GM19463 (cell line): ENCODE data around the gene NOTCH3.

Source experiments
- ATAC-seq: cut with Tn5 transposase; IDR thresholded peaks from one replicate; pipeline ENCODE4 v1.9.1; 2021; ENCODE audit warnings: mild to moderate bottlenecking, moderate library complexity; ENCODE audit not compliant: unreplicated experiment

NOTCH3 gene

DNA sequence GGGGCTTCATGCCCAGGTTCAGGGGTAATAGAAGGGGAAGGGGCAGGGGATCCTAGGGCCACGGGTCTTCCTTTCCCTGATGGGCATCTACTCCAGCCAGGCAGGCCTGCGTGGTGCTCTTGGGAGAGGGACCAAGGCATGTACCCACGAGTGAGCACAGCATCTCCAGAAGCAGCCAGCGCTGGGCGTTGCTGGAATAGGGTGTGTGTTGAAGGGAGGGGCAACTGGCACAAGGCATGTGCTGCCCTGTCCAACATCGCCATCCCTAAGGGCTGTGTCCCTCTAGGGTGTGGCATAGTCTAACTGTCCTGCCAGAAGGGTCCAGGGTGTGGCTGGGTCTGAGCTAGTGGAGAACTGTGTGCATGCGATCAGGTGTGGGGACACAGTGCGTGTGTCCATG, 2.9 kb downstream of the NOTCH3 start:
- ATAC-seq = no peak

DNA sequence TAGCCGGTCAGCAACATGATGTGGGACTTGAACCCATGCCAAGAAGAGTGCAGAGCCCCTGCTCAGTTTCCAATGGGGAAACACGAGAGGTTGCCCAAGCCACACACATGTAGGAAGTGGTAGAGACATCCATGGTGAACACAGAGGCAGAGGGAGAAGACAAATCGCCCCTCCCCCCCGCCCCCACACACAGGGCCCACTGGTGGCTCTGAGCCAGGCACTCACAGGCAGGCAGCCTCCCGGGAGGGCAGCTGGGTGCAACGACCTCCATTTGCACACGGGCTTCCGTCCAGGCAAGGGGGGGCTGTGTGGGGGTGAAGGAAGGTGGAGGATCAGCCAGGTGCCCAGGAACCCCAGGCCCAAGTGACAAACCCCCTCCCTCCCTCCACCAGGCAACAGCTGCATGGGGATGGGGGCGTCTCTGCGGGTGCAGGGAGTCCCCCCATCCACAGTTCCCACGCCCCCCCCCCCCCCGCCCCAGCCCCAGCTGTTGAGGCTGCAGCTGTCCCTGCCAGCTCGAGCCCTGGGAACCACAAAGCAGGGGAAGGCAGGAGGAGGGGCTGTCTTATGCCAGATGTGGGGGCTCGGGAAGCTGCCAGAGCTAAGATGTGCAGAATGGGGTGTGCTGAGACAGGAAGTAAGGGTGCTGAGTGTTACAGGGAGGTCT, 3.4 kb downstream of the NOTCH3 start:
- ATAC-seq = no peak

DNA sequence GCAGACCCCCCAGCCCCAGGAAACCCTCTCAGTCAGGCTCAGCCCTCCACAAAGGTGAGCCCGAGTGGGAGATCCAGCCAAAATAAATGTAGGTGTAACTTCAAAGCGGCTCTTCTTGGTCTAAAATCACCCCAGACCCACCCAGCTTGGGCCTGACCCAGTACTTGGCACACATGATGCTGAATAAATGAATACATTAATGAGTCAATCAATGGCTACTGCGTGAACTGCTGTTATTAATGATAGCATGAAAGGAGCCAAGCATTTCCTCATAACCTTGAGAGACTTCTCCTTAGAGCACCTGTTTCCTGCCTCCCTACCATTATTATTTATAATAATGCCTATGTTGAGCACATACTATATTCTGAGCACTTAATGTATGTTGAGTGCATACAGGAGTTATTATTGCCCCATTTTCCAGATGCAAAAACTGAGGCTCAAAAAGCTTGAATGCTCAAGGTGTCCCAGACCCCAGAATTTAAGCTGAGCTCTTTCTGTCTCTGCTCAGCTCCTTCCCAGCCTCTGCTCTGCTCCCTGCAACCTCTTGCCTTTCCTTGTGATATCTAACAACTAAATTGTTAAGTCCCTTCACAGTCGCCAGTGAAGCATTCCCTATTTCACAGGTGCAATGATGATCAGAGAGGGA, 4.3 kb downstream of the NOTCH3 start:
- ATAC-seq = no peak

DNA sequence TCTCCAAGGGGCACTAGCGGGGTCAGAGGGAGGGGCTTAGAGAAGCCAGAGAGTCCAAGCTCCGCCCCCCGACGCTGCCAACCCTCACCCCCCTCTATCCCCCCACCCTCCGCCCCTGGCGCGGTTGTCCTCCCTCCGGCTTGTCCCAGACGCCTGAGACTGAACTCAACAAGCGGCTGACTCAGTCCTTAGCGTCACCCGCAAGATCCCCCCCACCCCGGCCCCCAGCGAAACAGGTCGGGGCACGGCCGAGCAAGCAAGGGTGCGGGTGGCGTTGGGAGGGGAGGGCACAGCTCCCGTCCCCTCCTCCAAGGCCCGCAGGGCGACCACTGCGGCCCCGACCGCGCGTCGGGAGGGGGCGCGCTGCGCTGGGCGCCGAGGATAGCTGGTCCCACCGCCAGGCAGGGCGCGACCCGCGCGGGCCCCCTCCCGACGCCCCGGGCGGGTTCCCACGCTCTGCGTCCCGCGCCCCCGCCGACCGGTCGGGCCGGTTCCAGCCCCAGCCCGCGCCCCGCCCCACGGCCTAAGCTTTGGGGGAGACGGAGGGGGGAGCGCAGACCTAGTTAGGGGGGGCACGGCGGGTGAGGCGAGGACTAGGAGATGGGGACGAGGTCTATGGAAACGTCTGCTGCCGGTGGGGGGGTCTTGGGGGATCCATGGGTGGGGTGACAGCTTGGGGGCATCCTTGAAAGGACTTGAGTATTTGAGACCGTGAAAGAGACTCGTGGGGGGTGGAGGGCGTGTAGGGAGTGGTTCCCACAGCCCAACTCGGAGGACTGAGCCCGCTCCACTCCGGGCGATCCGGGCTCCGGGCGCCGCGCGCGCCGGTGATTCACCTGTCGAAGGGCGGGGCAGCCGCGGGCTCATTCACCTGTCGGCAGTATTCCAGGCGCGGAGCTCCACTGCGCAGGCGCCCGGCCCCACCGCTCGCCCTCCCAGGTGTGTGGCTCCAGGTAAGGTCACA, 5.1 kb downstream of the NOTCH3 start:
- no peak for ATAC-seq

DNA sequence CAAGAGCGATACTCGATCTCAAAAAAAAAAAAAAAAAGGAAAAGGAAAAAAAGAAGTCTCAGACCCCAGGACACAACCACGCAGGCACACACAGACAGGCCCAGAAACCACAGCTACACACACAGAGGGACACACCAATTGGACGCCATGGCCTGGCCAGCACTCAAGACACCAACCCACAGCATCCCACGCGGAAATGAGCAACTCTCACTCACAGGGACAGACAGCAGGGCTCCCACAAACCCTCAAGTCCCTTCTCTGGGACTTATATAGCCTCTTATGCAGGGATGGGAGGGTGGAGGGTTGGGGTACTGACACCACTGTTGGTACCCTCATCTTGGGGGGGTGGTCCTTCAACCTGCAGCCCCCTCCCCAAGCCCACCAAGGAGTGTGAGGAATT, 5.9 kb downstream of the NOTCH3 start:
- no peak for ATAC-seq

DNA sequence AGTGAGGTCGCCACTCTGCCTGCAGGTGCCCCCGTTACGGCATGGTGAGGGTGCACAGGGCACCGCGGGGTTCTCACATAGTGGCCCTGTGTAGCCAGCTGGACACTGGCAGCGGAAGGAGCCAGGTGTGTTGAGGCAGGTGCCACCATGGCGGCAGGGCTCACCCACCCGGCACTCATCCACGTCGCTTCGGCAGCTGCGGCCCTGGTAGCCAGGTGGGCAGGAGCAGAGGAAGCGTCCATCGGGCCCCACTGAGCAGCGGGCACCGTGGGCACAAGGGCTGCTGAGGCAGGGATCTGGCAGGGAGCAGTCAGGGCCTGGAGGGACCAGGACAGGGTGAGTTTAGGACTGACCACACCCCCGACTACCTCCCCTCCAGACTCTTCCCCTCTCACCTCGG, 8.8 kb downstream of the NOTCH3 start:
- ATAC-seq = no peak

DNA sequence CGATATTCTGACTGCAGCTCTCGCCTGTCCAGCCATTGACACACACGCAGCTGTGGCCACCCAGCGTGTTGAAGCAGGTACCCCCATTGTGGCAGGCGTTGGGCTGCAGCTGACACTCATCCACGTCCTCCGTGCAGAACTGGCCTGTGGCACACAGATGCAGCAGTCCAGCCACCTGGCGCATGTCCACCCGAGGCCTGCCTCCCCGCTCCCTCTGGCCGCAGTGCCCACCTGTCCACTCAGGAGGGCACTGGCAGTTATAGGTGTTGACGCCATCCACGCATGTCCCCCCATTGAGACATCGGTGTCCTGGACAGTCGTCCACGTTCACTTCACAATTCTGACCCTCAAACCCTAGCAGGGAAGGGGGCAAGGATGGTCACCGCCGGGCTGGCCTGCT, 9.3 kb downstream of the NOTCH3 start:
- ATAC-seq = no peak

DNA sequence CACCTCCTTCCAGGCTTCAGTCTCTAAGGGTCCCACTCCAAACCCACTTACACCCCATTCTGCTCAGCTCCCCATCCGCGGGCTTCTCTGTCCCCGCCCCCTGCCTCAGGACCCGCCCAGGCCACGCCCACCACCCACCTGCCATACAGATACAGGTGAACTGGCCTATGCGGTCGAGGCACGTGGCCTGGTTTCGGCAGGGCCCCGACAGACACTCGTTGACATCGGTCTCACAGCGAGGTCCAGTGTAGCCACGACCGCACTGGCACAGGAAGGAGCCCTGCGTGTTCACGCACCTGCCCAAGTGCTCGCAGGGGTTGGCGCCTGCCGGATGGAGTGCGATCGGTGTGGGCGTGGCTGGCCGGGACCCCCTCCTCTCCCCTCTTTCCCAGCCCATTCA, 11.9 kb downstream of the NOTCH3 start:
- ATAC-seq = no peak

DNA sequence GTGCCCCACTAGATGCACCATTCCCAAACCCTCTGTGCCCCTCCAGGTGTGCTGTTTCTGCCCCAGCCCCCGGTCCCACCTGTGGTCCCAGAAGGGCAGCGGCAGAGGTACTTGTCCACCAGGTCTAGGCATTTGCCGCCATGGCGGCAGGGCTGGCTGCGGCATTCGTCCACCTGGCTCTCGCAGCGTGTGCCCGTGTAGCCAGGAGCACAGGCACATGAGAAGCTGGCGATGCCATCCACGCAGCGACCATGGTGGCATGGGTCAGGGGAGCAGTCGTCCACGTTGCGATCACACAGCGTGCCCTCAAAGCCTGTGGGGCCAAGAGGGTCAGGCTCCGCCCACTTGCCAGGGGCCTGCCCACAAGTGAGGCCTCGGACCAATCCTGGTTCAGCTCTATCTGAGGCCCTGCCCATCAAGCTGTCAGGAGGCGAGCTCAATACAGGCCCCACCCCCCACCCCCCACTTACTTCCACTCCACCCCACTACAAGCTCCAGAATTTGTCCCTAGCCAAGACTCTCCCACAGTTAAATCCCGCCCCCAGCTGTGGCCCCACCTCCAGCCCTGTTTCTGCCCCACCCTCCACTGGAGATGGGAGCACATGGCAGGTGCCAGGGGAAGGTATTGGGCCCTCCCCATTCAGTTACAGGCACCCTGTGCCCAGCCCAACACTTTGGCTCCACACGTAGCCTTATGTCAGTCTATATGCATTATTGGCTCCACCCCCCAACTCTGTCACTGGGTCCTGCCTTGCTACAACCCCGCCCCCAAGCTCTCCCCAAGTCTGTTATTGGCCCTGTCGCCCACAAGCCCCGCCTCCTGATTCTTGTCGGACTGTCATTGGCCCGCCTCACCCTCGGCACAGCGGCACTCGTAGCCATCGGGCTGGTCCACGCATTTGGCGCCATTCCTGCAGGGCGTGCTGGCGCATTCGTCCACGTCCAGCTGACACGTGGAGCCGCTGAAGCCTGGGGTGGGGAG, 13.5 kb downstream of the NOTCH3 start:
- no peak for ATAC-seq

DNA sequence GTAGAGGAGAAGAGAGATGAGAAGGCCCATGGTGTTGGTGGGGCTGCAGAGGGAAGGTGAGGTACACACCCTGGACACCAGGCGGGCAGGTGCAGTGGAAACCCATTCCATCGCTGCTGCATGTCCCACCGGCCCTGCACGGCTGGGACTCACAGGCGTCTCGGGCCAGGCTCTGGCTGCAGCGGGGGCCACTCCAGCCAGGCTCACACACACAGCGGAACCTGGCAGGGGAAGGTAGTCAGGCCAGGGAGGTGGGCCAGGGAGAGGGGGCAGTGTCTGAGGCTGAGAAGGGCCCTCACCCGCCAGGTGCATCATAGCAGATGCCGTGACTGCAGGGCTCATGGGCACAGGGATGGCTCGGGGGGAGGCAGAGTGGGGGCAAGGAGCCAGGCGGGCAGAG, 15.6 kb downstream of the NOTCH3 start:
- no peak for ATAC-seq

DNA sequence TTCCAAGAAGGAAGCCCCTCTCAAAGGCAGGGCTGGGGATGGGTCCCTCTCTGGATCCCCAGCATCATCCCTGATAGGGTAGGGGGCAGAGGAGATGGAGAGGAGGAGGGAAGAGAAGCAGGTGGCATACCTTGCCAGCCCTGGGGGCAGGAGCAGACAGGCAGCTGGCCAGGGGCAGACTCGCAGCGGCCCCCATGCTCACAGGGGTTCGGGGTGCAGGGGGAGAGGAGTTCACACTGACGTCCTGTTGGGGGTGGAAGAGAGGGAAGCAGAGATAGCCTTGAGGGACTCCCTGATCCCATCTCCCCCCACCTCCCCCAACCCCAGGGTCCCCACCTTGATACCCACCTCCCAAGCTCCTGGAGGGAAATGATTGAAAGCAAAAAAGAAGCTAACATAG, 16.0 kb downstream of the NOTCH3 start:
- no peak for ATAC-seq

DNA sequence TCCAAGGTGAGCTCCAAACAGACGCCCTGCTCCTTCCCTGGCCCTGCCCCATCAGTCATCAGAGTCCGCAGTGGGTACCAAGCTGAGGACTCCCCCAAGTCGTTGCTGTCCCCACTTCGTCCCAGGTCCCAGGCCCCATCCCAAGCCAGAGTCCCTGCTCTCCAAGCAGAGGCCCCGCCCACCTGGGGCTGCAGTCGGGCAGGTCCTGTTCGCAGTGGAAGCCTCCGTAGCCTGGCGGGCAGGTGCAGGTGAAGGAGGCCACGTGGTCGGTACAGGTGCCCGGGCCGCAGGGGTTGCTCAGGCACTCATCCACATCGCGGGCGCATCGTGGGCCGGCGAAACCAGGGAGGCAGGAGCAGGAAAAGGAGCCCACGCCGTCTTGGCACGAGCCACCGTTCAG, 19.4 kb downstream of the NOTCH3 start:
- ATAC-seq = no peak

DNA sequence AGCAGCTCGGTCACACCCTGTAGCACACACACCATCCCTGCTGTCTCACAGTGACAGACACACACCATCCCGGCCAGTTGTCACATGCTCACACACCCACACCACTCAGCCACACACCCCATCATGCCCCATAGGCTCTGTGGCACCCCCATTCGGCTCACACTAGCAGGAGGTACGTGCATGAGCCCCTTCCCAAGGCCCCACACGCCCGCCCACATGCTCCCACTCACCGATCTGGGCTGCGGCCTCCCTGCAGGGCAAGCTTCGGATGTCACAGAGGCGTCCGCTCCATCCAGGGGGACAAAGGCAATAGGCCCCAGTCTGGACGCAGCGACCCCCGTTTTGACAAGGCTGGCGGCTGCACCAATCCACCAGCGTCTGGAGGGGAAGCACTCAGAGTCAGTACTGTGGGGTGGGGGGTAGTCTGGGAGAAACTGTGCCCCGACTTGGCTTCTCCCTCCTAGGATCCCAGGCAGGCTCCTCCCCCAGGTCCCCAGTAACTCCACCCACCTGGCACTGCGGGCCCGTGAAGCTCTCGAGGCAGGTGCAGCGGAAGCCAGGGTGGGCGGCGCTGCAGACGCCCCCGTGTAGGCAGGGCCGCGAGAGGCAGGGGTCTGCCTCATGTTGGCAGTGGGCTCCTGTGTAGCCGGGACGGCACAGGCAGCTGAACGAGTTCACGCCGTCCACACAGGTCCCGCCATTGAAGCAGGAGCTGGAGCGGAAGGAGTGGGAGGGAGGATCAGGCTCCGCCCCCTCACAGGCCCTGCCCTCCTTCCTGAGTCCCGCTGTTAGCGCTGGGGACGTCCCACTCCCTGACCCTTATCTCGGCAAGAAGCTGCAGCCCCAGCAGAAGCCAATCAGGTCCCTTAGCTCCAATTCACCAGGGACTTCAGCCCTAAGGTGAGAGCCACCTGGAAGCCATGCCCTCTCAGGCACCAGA, 20.1 kb downstream of the NOTCH3 start:
- no peak for ATAC-seq

DNA sequence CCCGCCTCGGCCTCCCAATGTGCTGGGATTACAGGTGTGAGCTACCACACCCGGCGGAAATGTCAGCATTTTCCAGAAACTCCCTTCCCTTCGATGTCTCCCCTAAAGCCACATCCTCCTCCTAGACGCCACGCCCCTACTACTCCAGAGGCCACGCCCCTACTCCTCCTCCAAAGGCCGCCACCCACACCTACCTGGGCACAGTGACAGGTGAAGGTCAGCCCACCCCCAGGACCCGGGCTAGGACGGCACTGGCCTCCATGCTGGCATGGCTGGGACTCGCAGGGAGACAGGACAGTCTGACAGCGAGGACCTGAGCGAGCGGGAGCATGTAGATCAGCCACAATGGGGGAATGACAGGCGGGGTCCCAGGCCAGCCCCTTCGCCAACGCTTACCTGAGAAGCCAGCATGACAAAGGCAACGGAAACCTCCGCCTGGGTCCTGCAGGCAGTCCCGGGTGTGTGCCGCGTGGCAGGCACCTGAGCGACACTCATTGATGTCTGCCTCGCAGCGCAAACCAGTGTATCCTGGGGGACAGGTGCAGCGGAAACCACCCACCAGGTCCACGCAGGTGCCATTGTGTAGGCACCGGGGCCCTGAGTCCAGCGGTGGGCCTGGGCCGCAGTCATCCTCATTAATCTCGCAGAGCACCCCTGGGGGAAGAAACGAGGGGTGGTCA, 22.0 kb downstream of the NOTCH3 start:
- no peak for ATAC-seq

DNA sequence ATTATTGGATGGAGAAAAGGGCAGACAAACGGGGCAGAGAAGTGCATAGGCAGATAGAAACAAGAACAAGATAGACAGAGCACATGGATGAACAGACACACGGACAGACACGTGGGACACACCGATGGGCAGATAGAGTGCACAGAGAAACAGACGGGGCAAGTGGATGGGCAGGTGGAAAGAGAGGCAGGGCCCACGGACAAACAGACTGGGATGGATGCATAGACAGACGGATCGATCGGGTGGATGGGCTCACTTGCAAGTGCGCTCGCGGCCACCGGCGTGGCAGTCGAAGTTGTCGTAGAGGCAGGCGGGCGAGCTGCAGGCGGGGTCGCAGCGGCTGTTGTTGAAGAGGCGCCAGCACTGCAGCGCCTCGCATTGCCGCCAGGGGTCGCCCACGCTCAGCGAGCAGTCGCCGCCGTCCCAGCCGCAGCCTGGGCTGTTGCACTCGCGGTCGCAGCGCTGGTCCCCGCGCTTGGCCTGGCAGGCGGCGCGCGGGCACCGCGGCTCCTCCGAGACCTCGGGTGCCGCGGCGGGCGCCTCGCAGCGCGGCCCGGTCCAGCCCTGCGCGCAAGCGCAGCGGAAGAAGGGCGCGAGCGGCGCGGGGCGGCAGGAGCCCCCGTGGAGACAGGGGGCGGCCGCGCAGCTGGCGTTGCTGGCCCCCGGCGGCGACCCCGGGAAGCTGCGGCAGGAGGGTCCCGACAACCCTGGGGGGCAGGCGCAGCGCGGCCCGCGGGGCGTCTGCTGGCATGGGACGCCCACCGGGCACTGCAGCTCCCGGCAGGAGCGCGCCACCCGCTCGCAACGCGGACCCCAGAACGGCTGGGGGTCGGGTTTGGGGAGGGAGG, 23.3 kb downstream of the NOTCH3 start:
- no peak for ATAC-seq

DNA sequence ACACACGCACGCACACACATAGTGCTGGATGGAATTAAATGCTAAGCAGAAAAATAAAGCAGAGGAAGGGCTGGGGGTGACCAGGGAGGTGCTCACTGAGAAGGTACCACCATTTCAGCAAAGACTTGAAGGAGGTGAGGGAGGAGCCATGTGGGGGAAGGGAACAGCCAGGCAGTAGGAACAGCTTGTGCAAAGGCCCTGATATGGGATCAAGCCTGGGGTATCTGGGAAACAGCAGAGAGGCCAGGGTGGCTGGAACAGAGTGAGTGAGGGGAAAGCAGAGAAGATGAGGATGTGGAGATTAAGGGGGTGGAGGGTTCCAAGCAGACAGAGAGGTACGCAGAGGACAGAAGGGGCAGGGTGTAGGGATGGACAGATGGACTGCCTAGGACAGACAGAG, 25.2 kb downstream of the NOTCH3 start:
- no peak for ATAC-seq

DNA sequence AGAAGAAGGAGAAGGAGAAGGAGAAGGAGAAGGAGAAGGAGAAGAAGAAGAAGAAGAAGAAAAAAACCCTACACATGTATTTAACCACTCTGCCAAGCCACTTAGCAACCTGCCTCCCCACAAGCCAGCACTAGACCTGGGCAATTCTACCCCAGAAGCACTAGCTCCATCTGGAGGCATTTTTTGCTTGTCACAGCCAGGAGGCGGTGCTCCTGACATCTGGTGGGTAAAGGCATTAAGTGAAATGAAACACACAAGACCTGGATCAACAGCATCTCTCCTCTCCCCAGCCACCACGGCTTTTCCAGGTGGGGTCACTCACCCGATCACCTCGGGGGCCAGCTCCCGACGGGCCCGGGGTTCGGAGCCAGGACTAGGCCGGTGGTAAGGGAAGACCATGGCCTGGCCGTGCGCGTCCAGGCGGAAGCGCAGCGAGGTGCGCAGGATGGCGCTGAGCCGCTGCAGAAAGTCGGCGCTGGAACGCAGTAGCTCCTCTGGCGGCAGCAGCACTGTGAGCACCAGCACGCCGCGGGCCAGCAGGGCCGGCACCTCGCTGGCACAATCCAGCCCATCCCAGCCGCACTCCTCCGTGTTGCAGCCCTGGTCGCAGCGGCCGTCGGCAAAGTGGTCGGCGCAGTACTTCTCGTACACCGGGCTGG, 26.9 kb downstream of the NOTCH3 start:
- ATAC-seq = no peak

DNA sequence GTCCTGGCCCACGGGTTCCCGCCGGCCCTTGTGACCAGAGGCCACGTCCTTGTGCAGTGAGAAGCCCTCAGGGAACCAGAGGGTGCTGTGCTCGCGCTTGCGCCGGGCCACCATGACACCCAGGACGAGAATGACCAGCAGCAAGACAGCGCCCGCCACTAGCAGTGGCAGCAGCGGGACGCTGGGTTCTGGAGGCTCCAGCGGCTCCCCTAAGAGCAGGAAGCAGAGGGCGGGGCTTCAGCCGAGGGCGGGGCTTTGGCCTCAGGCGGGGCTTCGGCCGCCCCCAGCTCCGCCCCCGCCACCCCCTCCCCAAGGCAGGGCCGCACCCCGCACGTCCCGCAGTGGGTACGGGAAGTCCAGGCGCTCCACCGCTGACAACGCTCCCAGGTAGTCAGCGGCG, 30.4 kb downstream of the NOTCH3 start:
- ATAC-seq = no peak
